SU-DHL-6 (cell line): ENCODE results near the gene RANBP6.

Experiments used
- CTCF ChIP-seq: fragments of 200-600 bp; sonication (generic); IDR thresholded peaks from one replicate; pipeline ENCODE4 v1.5.1; 2017; ENCODE audit warnings: antibody characterized with exemption, mild to moderate bottlenecking, low read length, moderate library complexity; ENCODE audit not compliant: insufficient read depth, poor library complexity, severe bottlenecking
- EZH2phosphoT487 ChIP-seq: fragments of 200-600 bp; sonication (generic), shearing (Covaris generic); conservative IDR thresholded peaks from 2 replicates; pipeline ENCODE4 v1.6.1; 2018; ENCODE audit warnings: mild to moderate bottlenecking, antibody characterized with exemption, low read length, moderate library complexity, mixed read lengths

- peak; percentile 79 for TF ChIP-seq CTCF
- TF ChIP-seq EZH2phosphoT487: no peak
Observed at GRCh38 chr9:6049798-6050197, 34.4 kb upstream of the RANBP6 start.
